ENCODE results near the gene SFMBT1. TPM values are rescaled to one million over a fixed set of nuclear protein-coding genes. Genes with fewer than 3 reads are reported as not detected.

Gene SFMBT1
- polyA plus RNA-seq, 1 of the 3 experiments (the other 2 are of a cell fraction): 0.72 TPM

DNA sequence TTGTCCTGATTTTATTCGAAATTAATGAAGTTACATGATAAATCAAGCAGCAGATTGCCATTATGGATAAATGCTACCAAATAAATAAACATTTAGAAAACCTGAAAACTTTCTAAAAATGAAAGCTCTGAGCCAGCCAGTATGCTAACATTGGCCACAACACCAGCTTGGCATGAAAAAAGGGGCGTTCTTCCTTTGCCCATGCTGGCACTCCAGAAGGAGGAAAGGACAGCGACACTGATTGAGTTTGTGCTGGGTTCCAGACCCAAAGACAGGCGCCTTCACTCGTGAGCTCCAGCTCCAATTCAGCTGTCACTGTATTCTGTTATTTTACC is 153.6 kb downstream of the SFMBT1 start:
- Histone ChIP-seq H4K20me1 (ENCODE audit: insufficient read depth) (no peaks in the 10 kb centered on the region), H3F3A (replicated peaks; ENCODE audit: insufficient read depth) (no peaks in the 10 kb centered on the region), H3K4me1 (ENCODE audit: control insufficient read depth in 1 of 2, insufficient read depth in 2 of 2, low read depth in 1 of 2, low read length in 1 of 2) (peaks cover 0 to 44% of the 10 kb centered on the region in 2 experiments; a peak in 2 of 4 replicates), H3K27me3 (ENCODE audit: insufficient read depth) (no peaks in the 10 kb centered on the region), H3K36me3 (replicated peaks in 1 of 2; ENCODE audit: control insufficient read depth in 1 of 2, insufficient read depth in 2 of 2, low read length in 1 of 2) (peaks cover 0 to 3% of the 10 kb centered on the region in 2 experiments), H3K79me2 (ENCODE audit: insufficient read depth) (peaks cover 28% of the 10 kb centered on the region; the same call in 1 of the 2 replicates), H3K9me3 (no peaks in the 10 kb centered on the region), H3K27ac (ENCODE audit: low read depth in 2 of 2, low read length in 1 of 2) (peak overlapping the region in 1 of 2 experiments; percentile 64; a peak in 2 of 4 replicates), H3K4me3 (ENCODE audit: low read depth in 2 of 2, low read length in 1 of 2) (no peak overlapping the region), H3K4me2 (no peak overlapping the region), H2AFZ (ENCODE audit: low read depth) (no peak overlapping the region), H3K9ac (no peak overlapping the region), H3K9me2 (no peaks in the 10 kb centered on the region)
- no peak for TF ChIP-seq CHD2 (IDR thresholded peaks at IDR 0.05; ENCODE audit: low read length, partially characterized antibody)
- no peak for TF ChIP-seq POLR2AphosphoS5 (IDR thresholded peaks at IDR 0.05; ENCODE audit: low read depth, low read length)
- no peak for TF ChIP-seq MAX (IDR thresholded peaks at IDR 0.05; ENCODE audit: low read depth)
- no peak for TF ChIP-seq YY1 (IDR thresholded peaks at IDR 0.05; ENCODE audit: low read depth)
- no peak for TF ChIP-seq RCOR1 (IDR thresholded peaks at IDR 0.05; ENCODE audit: low read length)
- no peak for TF ChIP-seq RAD21 (IDR thresholded peaks at IDR 0.05; ENCODE audit: low read length)
- no peak for TF ChIP-seq TEAD4 (IDR thresholded peaks at IDR 0.05; ENCODE audit: borderline replicate concordance, insufficient read depth)
- no peak for TF ChIP-seq JUND (IDR thresholded peaks at IDR 0.05)
- TF ChIP-seq, protein P1, sequence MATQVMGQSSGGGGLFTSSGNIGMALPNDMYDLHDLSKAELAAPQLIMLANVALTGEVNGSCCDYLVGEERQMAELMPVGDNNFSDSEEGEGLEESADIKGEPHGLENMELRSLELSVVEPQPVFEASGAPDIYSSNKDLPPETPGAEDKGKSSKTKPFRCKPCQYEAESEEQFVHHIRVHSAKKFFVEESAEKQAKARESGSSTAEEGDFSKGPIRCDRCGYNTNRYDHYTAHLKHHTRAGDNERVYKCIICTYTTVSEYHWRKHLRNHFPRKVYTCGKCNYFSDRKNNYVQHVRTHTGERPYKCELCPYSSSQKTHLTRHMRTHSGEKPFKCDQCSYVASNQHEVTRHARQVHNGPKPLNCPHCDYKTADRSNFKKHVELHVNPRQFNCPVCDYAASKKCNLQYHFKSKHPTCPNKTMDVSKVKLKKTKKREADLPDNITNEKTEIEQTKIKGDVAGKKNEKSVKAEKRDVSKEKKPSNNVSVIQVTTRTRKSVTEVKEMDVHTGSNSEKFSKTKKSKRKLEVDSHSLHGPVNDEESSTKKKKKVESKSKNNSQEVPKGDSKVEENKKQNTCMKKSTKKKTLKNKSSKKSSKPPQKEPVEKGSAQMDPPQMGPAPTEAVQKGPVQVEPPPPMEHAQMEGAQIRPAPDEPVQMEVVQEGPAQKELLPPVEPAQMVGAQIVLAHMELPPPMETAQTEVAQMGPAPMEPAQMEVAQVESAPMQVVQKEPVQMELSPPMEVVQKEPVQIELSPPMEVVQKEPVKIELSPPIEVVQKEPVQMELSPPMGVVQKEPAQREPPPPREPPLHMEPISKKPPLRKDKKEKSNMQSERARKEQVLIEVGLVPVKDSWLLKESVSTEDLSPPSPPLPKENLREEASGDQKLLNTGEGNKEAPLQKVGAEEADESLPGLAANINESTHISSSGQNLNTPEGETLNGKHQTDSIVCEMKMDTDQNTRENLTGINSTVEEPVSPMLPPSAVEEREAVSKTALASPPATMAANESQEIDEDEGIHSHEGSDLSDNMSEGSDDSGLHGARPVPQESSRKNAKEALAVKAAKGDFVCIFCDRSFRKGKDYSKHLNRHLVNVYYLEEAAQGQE (IDR thresholded peaks at IDR 0.05; ENCODE audit: low read depth, low read length): no peak
- DNase-seq: peak; percentile 48
- 69% methylated on average over 4 of the region's 5 CpGs for WGBS (ENCODE audit: low lambda C conversion rate)
- POLR2A ChIA-PET: no interaction called here
- CTCF ChIA-PET: interaction anchor here (0.7 to 1.9 kb wide), 5 partner anchors 10 to 180 kb away, joined by 3 to 7 read pairs (median 3); no protein-coding TSS in a partner anchor

DNA sequence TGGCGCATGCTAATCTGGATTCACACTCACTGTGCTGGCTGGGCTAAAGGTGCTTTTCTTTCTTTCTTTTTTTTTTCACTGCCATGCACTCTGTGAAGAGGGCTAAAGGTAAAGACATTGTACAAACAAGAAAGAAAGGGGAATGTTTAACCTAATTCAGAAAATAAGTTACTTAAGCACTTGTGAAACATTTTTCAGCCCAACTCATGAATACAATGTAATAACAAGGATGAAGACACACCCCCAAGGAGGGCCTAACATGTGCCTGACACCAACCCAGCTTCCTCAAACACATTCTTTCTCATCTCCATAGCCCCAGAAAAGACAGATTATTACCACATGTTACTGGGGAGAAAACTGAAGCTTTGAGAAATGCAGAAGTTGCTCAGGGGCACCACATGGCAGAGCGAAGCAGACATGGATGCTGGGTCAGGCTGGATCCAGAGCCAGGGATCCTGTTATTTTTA is 154.2 kb downstream of the SFMBT1 start:
- H3F3A ChIP-seq (replicated peaks; ENCODE audit: insufficient read depth): no peaks in the 10 kb centered on the region
- no peaks in the 10 kb centered on the region for H3K9me3 ChIP-seq
- H3K9ac ChIP-seq: no peak overlapping the region
- no peaks in the 10 kb centered on the region for H3K27me3 ChIP-seq (ENCODE audit: insufficient read depth)
- WGBS (ENCODE audit: low lambda C conversion rate): 90% methylated on average over 2 of the region's 2 CpGs
- POLR2A ChIA-PET: no interaction called here
- no peak overlapping the region for H3K4me2 ChIP-seq
- H2AFZ ChIP-seq (ENCODE audit: low read depth): no peak overlapping the region
- H3K36me3 ChIP-seq (replicated peaks in 1 of 2; ENCODE audit: control insufficient read depth in 1 of 2, insufficient read depth in 2 of 2, low read length in 1 of 2): peaks cover 0 to 3% of the 10 kb centered on the region in 2 experiments
- DNase-seq: no peak
- peak; percentile 66; the same call in 1 of the 2 replicates for TF ChIP-seq MXI1 (IDR thresholded peaks at IDR 0.05; ENCODE audit: low read depth, low read length)
- TF ChIP-seq EP300 (IDR thresholded peaks at IDR 0.05; ENCODE audit: borderline replicate concordance in 1 of 2, low read depth in 1 of 2, low read length in 1 of 2): no peak
- peaks cover 0 to 43% of the 10 kb centered on the region in 2 experiments; a peak in 2 of 4 replicates for H3K4me1 ChIP-seq (ENCODE audit: control insufficient read depth in 1 of 2, insufficient read depth in 2 of 2, low read depth in 1 of 2, low read length in 1 of 2)
- CTCF ChIA-PET: interaction anchor here (0.7 to 1.9 kb wide), 4 partner anchors 9 to 181 kb away, joined by 3 to 7 read pairs (median 5); no protein-coding TSS in a partner anchor
- no peaks in the 10 kb centered on the region for H4K20me1 ChIP-seq (ENCODE audit: insufficient read depth)
- H3K27ac ChIP-seq (ENCODE audit: low read depth in 2 of 2, low read length in 1 of 2): peak overlapping the region in 1 of 2 experiments; percentile 64; a peak in 2 of 4 replicates
- H3K4me3 ChIP-seq (ENCODE audit: low read depth in 2 of 2, low read length in 1 of 2): no peak overlapping the region
- H3K9me2 ChIP-seq: no peaks in the 10 kb centered on the region
- H3K79me2 ChIP-seq (ENCODE audit: insufficient read depth): peaks cover 23% of the 10 kb centered on the region; the same call in 1 of the 2 replicates
